GM21526 (cell line): ENCODE measurements around the gene SLC2A3.
"Not testable (repeated sequence)": the region's sequence is repeated elsewhere in the genome, so short reads cannot be mapped to it uniquely, and the experiment has no call there.

Source experiments
- ATAC-seq: cut with Tn5 transposase; IDR thresholded peaks from one replicate; pipeline ENCODE4 v1.9.1; 2021; ENCODE audit warnings: moderate library complexity; ENCODE audit not compliant: unreplicated experiment, low FRiP score

The SLC2A3 gene

DNA sequence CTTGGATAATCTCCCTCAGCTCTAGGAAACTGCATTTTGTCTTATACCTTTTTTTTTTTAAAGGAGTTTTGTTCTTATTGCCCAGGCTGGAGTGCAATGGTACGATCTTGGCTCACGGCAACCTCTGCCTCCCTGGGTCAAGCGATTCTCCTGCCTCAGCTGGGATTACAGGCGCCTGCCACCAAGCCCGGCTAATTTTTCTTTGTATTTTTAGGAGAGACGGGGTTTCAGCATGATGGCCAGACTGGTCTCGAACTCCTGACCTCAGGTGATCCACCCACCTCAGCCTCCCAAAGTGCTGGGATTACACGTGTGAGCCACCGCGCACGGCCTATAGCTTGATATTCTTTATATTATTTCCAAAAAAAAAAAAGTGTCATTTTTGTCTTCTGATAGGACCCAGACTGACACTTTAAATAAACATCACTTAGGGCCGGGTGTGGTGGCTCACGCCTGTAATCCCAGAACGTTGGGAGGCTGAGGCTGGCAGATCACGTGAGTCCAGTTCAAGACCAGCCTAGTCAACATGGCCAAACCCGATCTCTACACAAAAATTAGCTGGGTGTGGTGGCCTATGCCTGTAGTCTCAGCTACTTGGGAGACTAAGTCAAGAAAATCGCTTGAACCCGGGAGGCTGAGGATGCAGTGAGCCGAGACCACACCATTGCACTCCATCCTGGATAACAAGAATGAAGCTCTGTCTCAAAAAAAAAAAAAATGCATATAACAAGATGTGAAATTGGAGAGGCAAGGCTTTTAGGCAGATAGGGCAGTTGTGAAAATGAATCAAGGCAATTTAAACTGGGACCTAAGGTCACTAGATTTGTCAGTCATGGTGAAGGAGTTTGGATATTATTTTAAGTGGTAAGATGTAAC lies 18.4 kb downstream of the SLC2A3 start:
- ATAC-seq = no peak

DNA sequence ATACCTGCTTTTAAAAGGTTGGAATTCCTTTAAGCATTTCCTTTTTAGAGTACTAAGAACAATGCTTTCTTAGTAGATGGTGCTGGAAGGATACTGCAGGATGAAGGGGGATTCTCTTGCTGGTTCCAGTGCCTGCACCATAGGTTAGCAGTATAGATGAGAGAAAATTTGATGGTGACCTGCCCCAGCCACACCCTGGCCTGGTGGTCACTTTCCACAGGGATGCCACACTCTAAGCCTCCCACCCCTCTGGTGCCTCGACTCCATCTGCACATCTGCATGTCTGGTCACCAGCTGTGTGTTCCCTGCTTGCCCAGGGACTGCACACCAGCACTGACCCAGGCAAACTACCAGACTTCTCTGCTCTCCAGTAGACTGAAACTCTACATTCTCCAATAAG lies 19.1 kb downstream of the SLC2A3 start:
- ATAC-seq = no peak

DNA sequence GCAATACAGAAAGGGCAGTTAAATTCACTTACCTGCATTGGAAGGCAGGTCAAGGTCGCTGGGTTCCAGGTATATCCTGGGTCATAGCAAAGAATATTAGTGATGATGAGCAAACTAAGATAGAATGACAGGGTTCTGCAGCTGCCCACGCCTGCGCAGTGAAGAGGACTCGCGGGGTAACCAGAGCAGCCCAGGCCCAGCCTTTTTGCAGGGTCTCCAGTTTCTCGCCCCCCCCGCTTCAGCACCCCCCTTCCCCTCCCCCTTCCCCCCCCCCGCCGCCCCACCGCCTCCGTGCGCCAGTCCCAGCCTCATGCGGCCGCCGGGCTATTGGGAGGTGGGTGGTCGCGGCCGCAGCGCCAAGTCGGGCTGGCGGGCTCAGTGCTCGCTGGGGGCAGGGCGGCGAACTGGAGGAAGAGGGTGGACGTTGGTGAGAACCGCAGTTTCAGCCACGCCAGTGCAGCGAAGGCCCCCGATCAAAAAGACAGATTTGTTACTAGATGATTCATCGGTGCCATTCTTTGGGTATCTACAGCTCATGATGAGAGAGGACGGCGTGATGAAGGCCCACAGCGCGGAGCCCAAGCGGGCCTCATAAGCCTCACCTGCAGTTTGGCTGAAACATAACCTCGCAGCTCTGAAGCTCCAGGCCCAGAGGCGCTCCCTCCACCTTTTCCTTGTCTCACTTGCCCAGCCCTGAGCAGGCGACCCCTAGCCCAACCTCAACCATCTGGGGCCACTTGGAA lies 20.2 kb downstream of the SLC2A3 start:
- no peak for ATAC-seq

DNA sequence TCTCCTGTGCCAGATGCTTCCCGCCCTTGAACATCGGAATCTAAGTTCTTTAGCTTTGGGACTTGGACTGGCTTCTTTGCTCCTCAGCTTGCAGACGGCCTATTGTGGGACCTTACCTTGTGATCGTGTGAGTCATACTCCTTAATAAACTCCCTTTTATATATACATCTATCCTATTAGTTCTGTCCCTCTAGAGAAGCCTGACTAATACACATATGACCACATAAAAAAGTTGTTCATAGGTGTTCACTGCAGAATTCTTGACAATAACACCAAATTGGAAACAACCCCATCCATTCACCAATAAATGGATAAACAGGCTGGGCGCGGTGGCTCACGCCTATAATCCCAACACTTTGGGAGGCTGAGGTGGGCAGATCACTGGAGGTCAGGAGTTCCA lies 25.9 kb downstream of the SLC2A3 start:
- not testable (repeated sequence) for ATAC-seq

DNA sequence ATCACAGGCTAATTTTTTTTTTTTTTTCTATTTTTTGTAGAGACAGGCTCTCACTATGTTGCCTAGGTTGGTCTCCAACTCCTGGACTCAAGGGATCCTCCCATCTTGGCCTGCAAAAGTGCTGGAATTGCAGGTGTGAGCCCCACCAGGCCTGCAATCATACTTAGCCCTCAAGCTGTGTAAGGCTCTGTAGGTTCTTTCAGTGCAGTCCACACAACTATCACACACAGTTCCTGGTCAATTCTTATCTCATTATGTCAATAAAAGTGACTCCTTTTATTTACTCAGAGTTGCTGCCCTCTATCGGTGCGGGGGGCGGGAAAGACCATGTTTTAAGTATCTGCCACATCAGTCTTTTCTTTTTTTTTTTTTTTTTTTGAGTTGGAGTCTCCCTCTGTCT lies 29.0 kb downstream of the SLC2A3 start:
- ATAC-seq = no peak

DNA sequence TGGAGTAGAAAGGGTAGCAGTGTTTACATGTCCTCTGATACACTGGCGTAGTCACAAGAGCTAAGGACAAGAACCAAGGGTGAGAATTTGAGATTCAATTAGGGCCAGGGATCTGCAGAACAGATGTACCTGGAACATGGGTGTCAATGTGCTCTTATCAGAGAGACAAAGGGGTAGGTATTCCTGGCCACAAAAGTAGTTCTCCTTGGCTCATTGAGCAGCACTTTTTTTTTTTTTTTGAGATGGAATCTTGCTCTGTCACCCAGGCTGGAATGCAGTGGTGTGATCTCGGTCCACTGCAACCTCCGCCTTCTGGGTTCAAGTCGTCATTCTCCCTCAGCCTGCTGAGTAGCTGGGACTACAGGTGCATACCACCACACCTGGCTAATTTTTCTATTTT lies 29.7 kb downstream of the SLC2A3 start:
- ATAC-seq = not testable (repeated sequence)

DNA sequence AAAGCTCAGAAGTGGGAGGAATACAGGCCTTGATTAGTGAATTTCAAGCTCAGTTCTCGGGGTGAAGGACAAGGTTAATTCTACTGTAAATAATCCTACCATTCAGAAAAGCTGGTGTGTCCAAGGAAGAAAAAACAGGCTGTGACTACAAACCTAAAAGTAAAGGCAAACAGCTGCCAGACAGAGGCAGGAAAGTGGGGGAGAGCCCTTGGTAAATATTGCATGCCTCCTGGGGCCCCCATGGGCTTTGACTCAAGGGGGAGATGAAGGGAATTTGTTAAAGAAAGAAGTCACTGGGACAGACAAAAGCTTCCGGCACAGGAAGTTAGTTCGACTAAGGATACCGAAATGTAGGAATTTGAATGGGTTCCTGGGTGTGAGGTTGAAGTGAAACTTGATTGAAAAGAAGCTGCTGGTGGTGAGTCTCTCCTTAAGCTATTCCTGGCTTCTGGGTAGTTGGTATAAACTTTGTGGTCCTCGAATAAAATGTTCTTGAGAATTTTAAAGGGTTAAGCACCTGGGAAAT lies 30.3 kb downstream of the SLC2A3 start:
- ATAC-seq = not testable (repeated sequence)

DNA sequence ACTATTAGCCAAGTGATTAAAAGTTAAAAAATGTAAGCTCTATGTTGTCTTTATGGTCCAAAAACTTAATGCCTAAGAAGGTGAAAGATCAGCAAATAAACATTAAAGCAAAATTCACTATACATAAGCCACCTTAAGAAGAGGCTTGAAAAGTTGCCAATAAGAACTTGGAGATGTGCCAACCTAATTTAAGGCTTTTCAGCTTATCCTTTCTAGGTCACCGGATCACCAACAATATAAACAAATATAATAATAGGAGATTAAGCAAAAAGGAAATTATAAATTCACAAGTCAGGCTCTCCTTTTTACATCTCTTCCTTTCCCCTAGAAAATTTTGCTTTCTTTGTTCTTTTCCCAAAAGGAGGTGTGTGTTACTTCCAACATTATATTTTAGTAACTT lies 30.9 kb downstream of the SLC2A3 start:
- ATAC-seq = no peak

DNA sequence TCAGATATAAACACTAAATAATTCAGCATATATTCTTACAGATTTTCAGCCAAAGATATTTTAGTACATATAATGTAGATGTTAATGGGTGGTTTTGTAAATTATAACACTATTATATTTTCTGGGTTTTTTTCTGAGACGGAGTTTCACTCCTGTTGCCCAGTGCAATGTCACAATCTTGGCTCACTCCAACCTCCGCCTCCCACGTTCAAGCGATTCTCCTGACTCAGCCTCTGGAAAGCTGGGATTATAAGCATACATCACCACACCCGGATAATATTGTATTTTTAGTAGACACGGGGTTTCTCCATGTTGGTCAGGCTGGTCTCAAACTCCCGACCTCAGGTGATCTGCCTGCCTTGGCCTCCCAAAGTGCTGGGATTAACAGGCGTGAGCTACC lies 33.6 kb downstream of the SLC2A3 start:
- ATAC-seq = not testable (repeated sequence)

DNA sequence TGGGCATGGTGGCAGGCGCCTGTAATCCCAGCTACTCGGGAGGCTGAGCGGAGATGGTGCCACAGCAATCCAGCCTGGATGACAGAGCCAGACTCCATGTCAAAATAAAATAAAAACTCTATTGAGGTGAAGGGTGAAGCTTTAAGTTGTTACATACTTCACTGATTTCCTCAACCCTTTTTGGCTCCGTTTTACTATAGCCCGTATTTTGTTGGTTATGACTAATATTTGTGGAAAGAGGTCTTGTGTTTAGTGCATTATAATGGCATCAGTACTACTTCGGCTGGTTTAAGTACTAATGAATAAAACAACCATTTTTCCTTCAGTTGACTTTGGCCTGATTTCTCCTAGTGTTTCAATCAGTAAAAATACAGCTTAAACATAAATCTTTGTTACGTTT lies 36.2 kb downstream of the SLC2A3 start:
- no peak for ATAC-seq

DNA sequence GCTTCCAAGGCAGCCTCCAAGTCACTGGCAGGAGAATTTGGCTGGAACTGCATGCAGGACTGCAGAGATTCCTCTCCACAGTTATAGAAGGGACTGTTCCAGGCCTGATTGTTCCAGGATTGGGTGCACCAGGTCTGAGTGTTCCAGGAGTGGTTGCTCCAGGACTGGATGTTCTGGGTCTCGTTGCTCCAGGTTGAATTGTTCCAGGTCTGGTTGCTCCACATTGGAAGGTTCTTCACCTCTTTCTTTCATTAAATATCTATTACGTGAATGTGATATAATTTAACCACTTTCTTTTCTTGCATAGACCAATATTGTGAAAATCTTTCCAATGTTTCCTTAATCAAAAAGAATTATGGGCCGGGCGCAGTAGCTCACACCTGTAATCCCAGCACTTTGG lies 39.3 kb downstream of the SLC2A3 start:
- ATAC-seq = not testable (repeated sequence)

DNA sequence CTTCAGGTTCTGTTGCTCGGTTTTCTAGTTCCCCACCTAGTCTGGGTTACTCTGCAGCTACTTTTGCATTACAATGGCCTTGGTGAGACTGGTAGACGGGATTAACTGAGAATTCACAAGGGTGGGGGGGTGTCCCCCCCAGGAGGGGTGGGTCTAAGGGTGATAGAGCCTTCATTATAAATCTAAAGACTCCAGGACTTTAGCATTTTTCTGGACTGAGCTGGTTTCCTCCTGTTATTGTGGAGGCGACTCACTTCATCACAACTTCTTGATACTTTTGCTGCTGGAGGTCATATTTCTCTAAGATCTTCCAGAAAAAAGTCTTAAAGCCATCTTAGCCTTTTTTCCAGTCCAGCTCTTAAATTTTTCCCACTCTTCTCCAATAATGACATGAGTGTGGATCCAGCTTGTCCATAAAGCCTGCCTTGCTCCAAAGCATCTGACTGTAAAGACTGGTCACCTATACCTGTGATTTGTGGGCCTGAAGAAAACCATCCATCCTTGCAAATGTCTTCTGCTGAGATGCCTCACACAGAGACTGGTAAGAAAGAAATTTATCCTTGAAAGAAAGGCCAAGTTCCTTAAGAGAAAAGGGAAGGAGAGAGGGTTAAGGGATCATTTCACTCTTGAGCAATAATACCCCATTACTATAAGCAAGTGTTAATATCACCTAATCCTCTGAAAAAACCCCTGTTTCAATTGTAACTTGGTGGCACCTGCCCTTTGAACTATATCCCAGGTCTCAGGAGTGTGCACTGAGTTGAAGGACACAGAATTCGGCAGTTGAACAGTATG lies 43.6 kb downstream of the SLC2A3 start:
- ATAC-seq = no peak

DNA sequence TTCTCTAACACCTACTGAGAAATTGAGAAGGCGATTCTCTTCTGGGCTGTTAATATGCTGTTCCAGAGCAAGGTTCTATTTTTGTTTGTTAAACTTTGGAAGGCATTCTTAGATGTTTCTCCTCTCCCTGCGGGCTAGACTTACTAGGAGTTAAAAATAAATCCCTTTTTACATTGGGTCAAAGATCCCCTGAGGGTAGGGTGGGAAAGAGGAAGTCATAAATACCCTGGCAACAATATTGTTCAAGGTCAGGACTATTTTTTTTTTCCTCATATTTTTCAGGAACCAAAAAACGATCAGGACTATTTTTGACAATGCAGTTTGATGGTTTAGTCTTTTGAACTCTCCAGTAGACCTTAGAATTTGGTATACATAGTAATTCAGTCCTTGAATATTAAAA lies 51.3 kb downstream of the SLC2A3 start:
- no peak for ATAC-seq

DNA sequence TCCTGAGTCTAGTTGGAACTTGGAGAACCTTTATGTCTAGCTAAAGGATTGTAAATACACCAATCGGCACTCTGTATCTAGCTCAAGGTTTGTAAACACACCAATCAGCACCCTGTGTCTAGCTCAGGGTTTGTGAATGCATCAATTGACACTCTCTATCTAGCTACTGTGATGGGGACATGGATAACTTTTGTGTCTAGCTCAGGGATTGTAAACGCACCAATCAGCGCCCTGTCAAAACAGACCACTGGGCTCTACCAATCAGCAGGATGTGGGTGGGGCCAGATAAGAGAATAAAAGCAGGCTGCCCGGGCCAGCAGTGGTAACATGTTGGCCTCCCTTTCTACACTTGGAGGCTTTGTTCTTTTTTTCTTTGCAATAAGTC lies 54.3 kb downstream of the SLC2A3 start:
- ATAC-seq = not testable (repeated sequence)

DNA sequence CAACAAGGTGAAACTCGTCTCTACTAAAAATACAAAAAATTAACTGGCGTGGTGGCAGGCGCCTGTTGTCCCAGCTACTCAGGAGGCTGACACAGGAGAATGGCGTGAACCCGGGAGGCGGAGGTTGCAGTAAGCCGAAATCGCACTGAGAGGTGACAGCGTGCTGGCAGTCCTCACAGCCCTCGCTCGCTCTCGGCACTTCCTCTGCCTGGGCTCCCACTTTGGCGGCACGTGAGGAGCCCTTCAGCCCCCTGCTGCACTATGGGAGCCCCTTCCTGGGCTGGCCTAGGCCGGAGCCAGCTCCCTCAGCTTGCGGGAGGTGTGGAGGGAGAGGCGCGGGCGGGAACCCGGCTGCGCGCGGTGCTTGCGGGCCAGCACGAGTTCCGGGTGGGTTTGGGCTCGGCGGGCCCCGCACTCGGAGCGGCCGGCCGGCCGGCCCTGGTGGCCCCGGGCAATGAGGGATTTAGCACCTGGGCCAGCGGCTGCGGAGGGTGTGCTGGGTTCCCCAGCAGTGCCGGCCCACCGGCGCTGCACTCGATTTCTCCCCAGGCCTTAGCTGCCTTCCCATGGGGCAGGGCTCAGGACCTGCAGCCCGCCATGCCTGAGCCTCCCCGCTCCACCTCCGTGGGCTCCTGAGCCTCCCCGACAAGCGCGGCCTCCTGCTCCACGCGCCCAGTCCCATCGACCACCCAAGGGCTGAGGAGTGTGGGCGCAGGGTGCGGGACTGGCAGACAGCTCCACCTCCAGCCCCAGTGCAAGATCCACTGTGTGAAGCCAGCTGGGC lies 54.8 kb downstream of the SLC2A3 start:
- ATAC-seq = not testable (repeated sequence)

DNA sequence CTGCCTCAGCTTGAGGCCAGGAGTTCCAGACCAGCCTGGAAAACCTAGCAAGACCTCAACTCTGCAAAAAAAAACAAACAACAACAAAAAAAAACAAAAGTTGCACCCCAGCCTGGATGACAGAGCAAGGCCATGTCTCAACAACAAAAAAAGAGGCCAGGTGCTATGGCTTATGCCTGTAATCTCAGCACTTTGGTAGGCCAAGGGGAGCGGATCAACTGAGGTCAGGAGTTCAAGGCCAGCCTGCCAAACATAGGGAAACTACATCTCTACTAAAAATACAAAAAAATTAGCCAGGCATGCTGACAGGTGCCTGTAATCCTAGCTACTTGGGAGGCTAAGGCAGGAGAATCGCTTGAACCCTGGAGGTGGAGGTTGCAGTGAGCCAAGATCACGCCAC lies 56.7 kb downstream of the SLC2A3 start:
- ATAC-seq = no peak

DNA sequence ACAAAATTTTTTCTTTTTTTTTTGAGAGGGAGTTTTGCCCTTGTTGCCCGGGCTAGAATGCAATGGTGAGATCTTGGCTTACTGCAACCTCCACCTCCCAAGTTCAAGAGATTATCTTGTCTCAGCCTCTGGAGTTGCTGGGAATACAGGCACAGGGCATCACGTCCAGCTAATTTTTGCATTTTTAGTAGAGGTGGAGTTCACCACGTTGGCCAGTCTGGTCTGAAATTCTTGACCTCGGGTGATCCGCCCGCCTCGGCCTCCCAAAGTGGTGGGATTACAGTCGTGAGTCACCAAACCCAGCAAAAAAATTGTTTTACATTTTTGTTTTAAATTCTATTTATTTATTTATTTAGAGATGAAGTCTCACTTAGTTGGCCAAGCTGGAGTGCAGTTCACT lies 58.6 kb downstream of the SLC2A3 start:
- no peak for ATAC-seq

DNA sequence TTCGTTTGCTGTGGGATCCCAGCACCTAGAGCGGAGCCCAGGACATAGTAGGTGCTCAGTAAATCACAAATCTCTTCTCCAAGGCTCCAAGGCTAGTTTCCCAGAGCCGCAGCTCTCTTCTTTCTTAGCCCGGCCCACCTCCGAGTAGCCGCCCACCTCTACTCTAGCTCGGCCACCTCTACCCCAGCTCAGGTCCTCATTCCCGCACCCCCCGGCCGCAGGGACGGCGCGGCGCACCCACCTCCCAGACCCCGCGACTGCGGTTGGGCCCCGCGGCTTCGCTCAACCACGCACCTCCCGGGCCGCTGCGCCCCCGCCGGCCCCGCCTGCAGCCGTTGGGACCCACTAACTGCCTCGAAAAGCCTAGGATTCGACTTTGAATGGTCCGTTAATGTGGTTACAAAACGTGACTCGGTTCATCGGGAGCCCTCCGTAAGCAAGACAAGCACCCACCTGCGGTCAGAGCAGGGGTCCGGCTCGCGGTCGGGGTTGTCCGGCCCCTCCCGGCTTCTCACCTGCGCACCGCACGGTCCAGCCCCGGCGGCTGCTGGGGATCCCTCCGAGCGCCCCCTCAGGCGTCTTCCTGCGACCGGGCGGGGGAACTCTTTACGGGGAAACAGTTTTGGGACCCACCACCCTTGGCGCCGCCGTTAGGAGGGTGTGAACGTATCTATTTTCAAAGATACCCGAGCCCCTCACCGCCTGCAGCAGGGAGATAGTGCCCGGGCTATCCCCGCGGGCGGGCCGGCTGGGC lies 63.2 kb downstream of the SLC2A3 start, which contains the start of gene SLC2A14:
TSS of gene SLC2A14 (minus strand) at position 350 of the 754 bp plus-strand sequence. CDS start 3,035 bp downstream, outside the sequence.
- ATAC-seq = no peak

DNA sequence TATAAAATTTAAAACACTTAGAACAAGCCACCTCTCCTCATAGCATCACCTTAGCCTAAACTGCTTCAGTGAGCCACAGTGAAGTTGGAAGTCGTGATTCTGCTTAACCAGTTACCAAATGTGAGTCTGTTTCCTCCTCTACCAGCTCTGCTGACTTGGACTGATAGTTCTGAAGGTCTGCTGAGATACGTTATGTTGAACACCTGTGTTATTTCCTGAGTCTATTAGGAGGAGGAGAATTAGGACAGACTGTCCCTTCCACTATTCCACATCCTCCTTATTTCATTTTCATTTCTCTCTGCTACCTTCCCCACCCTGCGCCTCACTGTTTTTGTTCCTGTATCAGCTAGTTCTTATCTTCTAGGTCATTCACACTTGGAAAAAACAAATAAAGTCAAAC lies 65.7 kb downstream of the SLC2A3 start:
- ATAC-seq = no peak
